ENCODE data around the gene IGSF21. TPM values are rescaled to one million over a fixed set of nuclear protein-coding genes. Genes with fewer than 3 reads are reported as not detected.

Gene IGSF21
- total and polyA plus RNA-seq, 2 donors (not counting 1 experiment from before 2014, with no cell fraction given) = not detected

DNA sequence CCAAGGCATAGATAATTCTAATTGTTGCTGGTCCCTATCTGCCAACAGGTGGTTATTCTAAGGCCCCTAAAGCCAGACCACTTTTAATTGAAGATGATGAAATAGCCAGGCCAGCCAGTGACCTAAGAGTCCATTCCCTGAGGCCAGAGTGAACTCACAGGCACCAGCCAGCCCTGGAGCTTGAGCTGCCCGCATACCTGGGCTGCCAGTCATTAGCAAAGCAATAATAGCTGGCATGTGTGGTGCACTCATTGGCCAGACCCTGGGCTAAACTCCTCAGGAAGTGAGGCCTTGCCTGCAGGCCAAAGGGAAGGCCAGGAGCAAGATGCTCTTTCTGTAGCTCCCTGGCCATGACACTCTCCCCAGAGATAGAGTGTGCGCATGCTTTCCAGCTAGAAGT, 192.8 kb downstream of the IGSF21 start:
- no peak overlapping the region for H3K27ac ChIP-seq (ENCODE audit: low read length in 2 of 2)
- no peak overlapping the region for H2AFZ ChIP-seq (ENCODE audit: insufficient read depth, low read depth, low read length, poor library complexity, severe bottlenecking)
- WGBS (ENCODE audit: insufficient coverage) = 71% methylated on average over 1 of the region's 2 CpGs
- DNase-seq (no peak), ATAC-seq (ENCODE audit: low read depth) (no peak)
- H4K20me1 ChIP-seq (ENCODE audit: control insufficient read depth, insufficient read depth, low read length, poor library complexity, severe bottlenecking) = no peaks in the 10 kb centered on the region
- no peaks in the 10 kb centered on the region for H3K4me1 ChIP-seq (ENCODE audit: control insufficient read depth in 2 of 2, insufficient read depth in 2 of 2, low read length in 2 of 2)
- no peaks in the 10 kb centered on the region for H3K36me3 ChIP-seq (replicated peaks in 1 of 2; ENCODE audit: control extremely low read depth in 1 of 2, control insufficient read depth in 1 of 2, extremely low read depth in 1 of 2, insufficient read depth in 2 of 2, low read length in 1 of 2)
- H3K27me3 ChIP-seq (replicated peaks in 1 of 4; ENCODE audit: control extremely low read depth in 1 of 4, control insufficient read depth in 3 of 4, insufficient read depth in 4 of 4, low read length in 3 of 4) = peaks cover 0 to 7% (median 2%) of the 10 kb centered on the region in 4 experiments
- intact Hi-C loops (cut with micrococcal nuclease) = no loop called here
- no peak overlapping the region for H3K9ac ChIP-seq (ENCODE audit: low read length)
- CTCF ChIA-PET = interaction anchor here (2.6 kb wide), 1 partner anchor 9 kb away, joined by 10 read pairs; no protein-coding TSS in a partner anchor
- H3K9me3 ChIP-seq (ENCODE audit: control extremely low read depth in 1 of 3, control insufficient read depth in 2 of 3, insufficient read depth in 1 of 3, low read length in 2 of 3) = peaks cover 0 to 4% (median 0%) of the 10 kb centered on the region in 3 donors
- H3K4me3 ChIP-seq (ENCODE audit: control extremely low read depth in 1 of 5, extremely low read depth in 1 of 5, insufficient read depth in 1 of 5, low read depth in 2 of 5, low read length in 4 of 5) = no peak overlapping the region
- H3K4me2 ChIP-seq (replicated peaks; ENCODE audit: low read depth, low read length, poor library complexity, severe bottlenecking) = no peak overlapping the region
- H3K79me2 ChIP-seq (ENCODE audit: control insufficient read depth, insufficient read depth, low read length) = no peaks in the 10 kb centered on the region
- Mint-ChIP-seq H3K27ac (no peak overlapping the region), H3K27me3 (peaks cover 29% of the 10 kb centered on the region), H3K9me3 (ENCODE audit: insufficient read depth) (no peaks in the 10 kb centered on the region), H3K4me3 (no peak overlapping the region), H3K4me1 (no peaks in the 10 kb centered on the region)
- no peak for TF ChIP-seq EZH2 (IDR thresholded peaks at IDR 0.05; ENCODE audit: borderline replicate concordance, insufficient read depth, low read depth, low read length, poor library complexity, severe bottlenecking)
- POLR2A ChIA-PET = no interaction called here

DNA sequence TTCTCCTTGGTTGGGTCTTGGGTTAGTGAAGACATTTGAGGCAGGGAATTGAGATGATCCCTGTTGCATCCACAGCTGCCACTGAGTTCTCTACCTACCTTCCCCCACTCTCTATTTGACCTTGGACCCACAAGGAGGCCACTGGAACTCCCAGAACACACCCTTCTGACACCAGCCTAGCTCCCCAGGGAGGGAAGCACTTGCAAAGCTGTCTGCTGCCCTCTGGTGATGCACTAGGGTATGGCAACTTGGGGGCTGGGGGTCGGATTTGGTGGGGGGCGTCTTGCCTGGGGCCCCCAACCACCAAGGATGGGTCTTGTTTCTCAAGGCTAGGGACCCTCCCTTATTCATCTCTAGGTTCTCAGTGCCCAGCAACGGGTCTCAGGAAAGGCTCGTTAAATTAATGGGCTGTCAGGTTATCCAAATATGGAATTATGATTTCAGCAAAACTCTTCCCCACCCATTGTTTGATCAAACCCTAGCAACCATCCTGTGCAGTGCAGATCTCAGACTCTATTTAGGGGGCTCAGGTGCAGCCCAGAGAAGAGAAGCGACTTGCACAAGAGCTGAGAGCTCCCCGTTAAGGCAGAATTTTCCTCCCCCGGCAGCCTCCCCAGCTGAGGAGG, 195.3 kb downstream of the IGSF21 start:
- Histone ChIP-seq H3K4me1 (ENCODE audit: control insufficient read depth in 2 of 2, insufficient read depth in 2 of 2, low read length in 2 of 2) (no peaks in the 10 kb centered on the region), H3K27me3 (replicated peaks in 1 of 4; ENCODE audit: control extremely low read depth in 1 of 4, control insufficient read depth in 3 of 4, insufficient read depth in 4 of 4, low read length in 3 of 4) (peaks cover 0 to 4% (median 2%) of the 10 kb centered on the region in 4 experiments), H4K20me1 (ENCODE audit: control insufficient read depth, insufficient read depth, low read length, poor library complexity, severe bottlenecking) (no peaks in the 10 kb centered on the region), H3K4me2 (replicated peaks; ENCODE audit: low read depth, low read length, poor library complexity, severe bottlenecking) (no peak overlapping the region), H3K9ac (ENCODE audit: low read length) (no peak overlapping the region), H3K9me3 (ENCODE audit: control extremely low read depth in 1 of 3, control insufficient read depth in 2 of 3, insufficient read depth in 1 of 3, low read length in 2 of 3) (peaks cover 0 to 4% (median 0%) of the 10 kb centered on the region in 3 donors), H3K27ac (ENCODE audit: low read length in 2 of 2) (no peak overlapping the region), H2AFZ (ENCODE audit: insufficient read depth, low read depth, low read length, poor library complexity, severe bottlenecking) (no peak overlapping the region), H3K79me2 (ENCODE audit: control insufficient read depth, insufficient read depth, low read length) (no peaks in the 10 kb centered on the region), H3K36me3 (replicated peaks in 1 of 2; ENCODE audit: control extremely low read depth in 1 of 2, control insufficient read depth in 1 of 2, extremely low read depth in 1 of 2, insufficient read depth in 2 of 2, low read length in 1 of 2) (no peaks in the 10 kb centered on the region), H3K4me3 (ENCODE audit: control extremely low read depth in 1 of 5, extremely low read depth in 1 of 5, insufficient read depth in 1 of 5, low read depth in 2 of 5, low read length in 4 of 5) (no peak overlapping the region)
- Mint-ChIP-seq H3K27ac (no peak overlapping the region), H3K27me3 (peaks cover 21% of the 10 kb centered on the region), H3K4me3 (no peak overlapping the region), H3K9me3 (ENCODE audit: insufficient read depth) (no peaks in the 10 kb centered on the region), H3K4me1 (no peaks in the 10 kb centered on the region)
- intact Hi-C loops (cut with micrococcal nuclease) = no loop called here
- DNase-seq (no peak), ATAC-seq (ENCODE audit: low read depth) (no peak)
- TF ChIP-seq, protein P1, sequence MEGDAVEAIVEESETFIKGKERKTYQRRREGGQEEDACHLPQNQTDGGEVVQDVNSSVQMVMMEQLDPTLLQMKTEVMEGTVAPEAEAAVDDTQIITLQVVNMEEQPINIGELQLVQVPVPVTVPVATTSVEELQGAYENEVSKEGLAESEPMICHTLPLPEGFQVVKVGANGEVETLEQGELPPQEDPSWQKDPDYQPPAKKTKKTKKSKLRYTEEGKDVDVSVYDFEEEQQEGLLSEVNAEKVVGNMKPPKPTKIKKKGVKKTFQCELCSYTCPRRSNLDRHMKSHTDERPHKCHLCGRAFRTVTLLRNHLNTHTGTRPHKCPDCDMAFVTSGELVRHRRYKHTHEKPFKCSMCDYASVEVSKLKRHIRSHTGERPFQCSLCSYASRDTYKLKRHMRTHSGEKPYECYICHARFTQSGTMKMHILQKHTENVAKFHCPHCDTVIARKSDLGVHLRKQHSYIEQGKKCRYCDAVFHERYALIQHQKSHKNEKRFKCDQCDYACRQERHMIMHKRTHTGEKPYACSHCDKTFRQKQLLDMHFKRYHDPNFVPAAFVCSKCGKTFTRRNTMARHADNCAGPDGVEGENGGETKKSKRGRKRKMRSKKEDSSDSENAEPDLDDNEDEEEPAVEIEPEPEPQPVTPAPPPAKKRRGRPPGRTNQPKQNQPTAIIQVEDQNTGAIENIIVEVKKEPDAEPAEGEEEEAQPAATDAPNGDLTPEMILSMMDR (IDR thresholded peaks at IDR 0.05) = peak; percentile 31
- TF ChIP-seq EZH2 (IDR thresholded peaks at IDR 0.05; ENCODE audit: borderline replicate concordance, insufficient read depth, low read depth, low read length, poor library complexity, severe bottlenecking) = no peak
- CTCF ChIA-PET = no interaction called here
- POLR2A ChIA-PET = no interaction called here
- WGBS (ENCODE audit: insufficient coverage) = 27% methylated on average over 2 of the region's 7 CpGs
